Right cardiac atrium (tissue), 5 donors: ENCODE results near the gene PGR. TPM values are rescaled to one million over a fixed set of nuclear protein-coding genes. Genes with fewer than 3 reads are reported as not detected.
A peak's percentile ranks its signal among the peaks of the same experiment; 100 is the strongest.

Experiments
- ATAC-seq, 2 donors: fragments of 200-7000 bp; cut with Tn5 transposase; one replicate each; pipeline versions ENCODE4 v1.8.0 to v1.9.1; 2020; ENCODE audit warnings: moderate library complexity in 2 of 2, mild to moderate bottlenecking in 1 of 2
- DNase-seq, 3 donors: peaks; one replicate each; pipeline ENCODE4 v3.0.0-alpha.2; 2020
- H3K27ac ChIP-seq: one replicate; pipeline ENCODE4 v1.5.1; 2013; ENCODE audit warnings: mild to moderate bottlenecking, low read length, control low read depth, moderate library complexity
- H3K27me3 ChIP-seq: one replicate; pipeline ENCODE4 v1.6.1; 2013; ENCODE audit not compliant: control insufficient read depth, insufficient read depth
- H3K4me1 ChIP-seq: one replicate; pipeline ENCODE4 v1.6.1; 2013; ENCODE audit warnings: low read length; ENCODE audit not compliant: control insufficient read depth, insufficient read depth
- H3K4me3 ChIP-seq: one replicate; pipeline ENCODE4 v1.5.1; 2013; ENCODE audit warnings: low read length, control low read depth
- H3K9me3 ChIP-seq: one replicate; pipeline ENCODE4 v1.6.1; 2013; ENCODE audit warnings: low read length; ENCODE audit not compliant: control insufficient read depth
- WGBS: extraction: QIAGEN DNeasy Blood & Tissue Kit; methylation state at CpG from one replicate; pipeline ENCODE4 v1.1.7; 2013; 5-methylcytosine and 5-hydroxymethylcytosine counted together
- intact Hi-C, 4 donors: fragments of 100-400 bp; cut with DNase I; formaldehyde crosslinking; loops; one replicate each; pipeline versions ENCODE4 v1.11.0 to v1.14.0; 2022 to 2023
- polyA plus RNA-seq: library from polyadenylated mRNA; stranded (reverse); fragments of 200-250 nt; gene quantifications from one replicate; pipeline ENCODE4 v1.2.3, GENCODE V29; 2013
- total RNA-seq, 4 donors: library from RNA; stranded (reverse); fragmentation: NEBNext Ultra II Directional; extraction: Animal tissue kit (Norgen Biotek cat#: 25700); gene quantifications; one replicate each; pipeline ENCODE4 v1.2.1, GENCODE V29; 2021
- donor health status: healthy with polysubstance abuse.
- donor health status: DM: no; HTN: yes; CAD: no.
- donor health status: DM: no; HTN: no; CAD: no.
- donor health status: DM: no; HTN: yes; CAD: no; lungs with severe emphysema.
- donor health status: DM: yes; HTN: yes; CAD: no.

PGR gene
- total and polyA plus RNA-seq, 5 donors, result 2.1 to 10.1 (median 7.3) TPM

DNA sequence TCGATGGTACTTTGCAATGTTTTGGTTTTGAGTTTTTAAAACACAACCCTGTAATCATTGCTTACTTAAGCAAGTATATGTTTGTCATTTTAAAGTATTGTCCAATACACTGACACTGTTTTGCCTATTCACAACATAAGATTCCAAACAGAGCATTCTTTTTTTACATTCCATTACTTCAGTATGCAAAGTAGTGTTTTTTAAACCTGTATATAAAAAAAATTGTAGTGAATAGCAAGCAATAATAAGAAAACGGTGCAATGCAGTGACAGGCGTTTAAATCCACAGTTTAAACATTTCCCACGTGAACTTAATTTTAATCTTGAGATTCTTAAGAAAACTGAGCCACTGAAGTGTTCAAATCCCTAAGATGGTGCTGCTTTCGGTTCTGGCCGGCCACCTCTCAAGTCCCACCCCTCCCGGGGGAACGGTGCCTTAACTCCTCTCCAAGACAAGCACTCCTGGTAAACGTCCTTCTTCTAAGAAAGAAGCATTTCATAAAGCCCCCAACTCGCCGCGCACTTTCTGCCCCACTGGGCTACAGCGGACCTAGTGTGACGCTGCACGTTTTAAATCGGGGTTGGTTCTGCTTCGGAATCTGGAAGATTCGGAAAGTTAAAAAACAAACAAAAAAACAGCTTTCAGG, 2.9 kb downstream of the PGR start:
- no peaks in the 10 kb centered on the region for H3K4me1 ChIP-seq
- H3K9me3 ChIP-seq, result no peaks in the 10 kb centered on the region
- peak overlapping the region; percentile 81 for H3K4me3 ChIP-seq
- 7% methylated on average over 18 of the region's 18 CpGs for WGBS
- ATAC-seq (peak; percentile 27 to 44), DNase-seq (peak; percentile 62 to 86 (median 76))
- H3K27me3 ChIP-seq, result no peaks in the 10 kb centered on the region
- H3K27ac ChIP-seq, result peak overlapping the region; percentile 65
- intact Hi-C loops, result no loop called here

DNA sequence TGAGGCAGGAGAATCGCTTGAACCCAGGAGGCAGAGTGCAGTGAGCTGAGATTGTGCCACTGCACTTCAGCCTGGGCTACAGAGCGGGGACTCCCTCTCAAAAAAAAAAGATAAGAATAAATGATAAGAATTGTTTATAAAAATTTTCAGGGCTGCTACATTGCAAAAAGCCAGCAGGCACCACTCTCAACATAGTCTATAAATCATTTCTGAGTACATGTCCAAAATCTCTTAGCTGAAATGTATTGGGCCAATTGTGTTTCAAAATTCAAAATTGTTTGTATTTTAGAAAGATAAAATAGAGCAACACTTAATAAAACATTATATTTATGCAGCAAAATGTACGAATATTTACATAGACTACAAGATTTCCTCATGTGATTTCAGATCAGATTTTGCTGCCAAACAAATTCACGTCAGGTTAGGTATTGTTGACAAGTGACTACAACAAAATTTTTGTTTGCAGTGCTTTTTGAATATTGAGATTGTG, 13.9 kb downstream of the PGR start:
- intact Hi-C loops, result loop anchor here in 1 of 4 donors (10.0 kb wide), 1 partner anchor 81 kb away; no protein-coding TSS in a partner anchor
- WGBS, result 60% methylated on average over 4 of the region's 4 CpGs
- Histone ChIP-seq H3K27ac (no peak overlapping the region), H3K4me1 (no peaks in the 10 kb centered on the region), H3K9me3 (no peaks in the 10 kb centered on the region), H3K27me3 (no peaks in the 10 kb centered on the region), H3K4me3 (no peak overlapping the region)
- DNase-seq, result no peak
- ATAC-seq, result no peak

GRCh38 chr11:101113540-101113939, 16.1 kb downstream of the PGR start:
- no peak overlapping the region for H3K27ac ChIP-seq
- no peaks in the 10 kb centered on the region for H3K27me3 ChIP-seq
- no peaks in the 10 kb centered on the region for H3K4me1 ChIP-seq
- intact Hi-C loops, result loop anchor here in 1 of 4 donors (10.0 kb wide), 1 partner anchor 79 kb away; no protein-coding TSS in a partner anchor
- H3K4me3 ChIP-seq, result no peak overlapping the region
- no peaks in the 10 kb centered on the region for H3K9me3 ChIP-seq
- 91% methylated on average over 2 of the region's 2 CpGs for WGBS
- DNase-seq (no peak), ATAC-seq (no peak)

- intact Hi-C loops, result no loop called here
- no peak overlapping the region for H3K27ac ChIP-seq
- peaks cover under 1% of the 10 kb centered on the region for H3K4me1 ChIP-seq
- ATAC-seq, result no peak
- no peak overlapping the region for H3K4me3 ChIP-seq
- H3K27me3 ChIP-seq, result no peaks in the 10 kb centered on the region
- no peak for DNase-seq
- H3K9me3 ChIP-seq, result no peaks in the 10 kb centered on the region
Observed at GRCh38 chr11:101104716-101105115, 24.9 kb downstream of the PGR start.

- ATAC-seq, result no peak
- no peak for DNase-seq
- H3K4me1 ChIP-seq, result peaks cover 2% of the 10 kb centered on the region
- H3K27ac ChIP-seq, result no peak overlapping the region
- WGBS, result 87% methylated on average over 2 of the region's 2 CpGs
- H3K9me3 ChIP-seq, result no peaks in the 10 kb centered on the region
- H3K27me3 ChIP-seq, result no peaks in the 10 kb centered on the region
- no peak overlapping the region for H3K4me3 ChIP-seq
- intact Hi-C loops, result no loop called here
Observed at GRCh38 chr11:101103433-101103832, 26.2 kb downstream of the PGR start.

DNA sequence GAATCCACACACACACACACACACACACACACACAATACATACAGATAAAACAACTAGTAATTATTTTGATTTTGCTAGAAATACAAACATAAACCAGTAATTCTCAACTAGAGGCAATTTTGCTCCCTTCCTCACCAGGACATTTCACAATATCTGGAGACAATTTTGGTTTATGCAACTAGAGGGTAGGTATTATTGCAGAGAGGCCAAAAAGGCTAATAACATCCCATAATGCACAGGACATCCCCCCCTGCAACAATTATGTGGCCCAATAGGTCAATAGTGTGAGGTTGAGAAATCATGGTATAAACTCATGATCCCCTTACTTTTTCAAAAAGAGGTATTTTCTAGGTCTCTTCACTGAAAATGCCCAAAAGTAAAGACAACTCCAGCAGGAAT, 29.0 kb downstream of the PGR start:
- DNase-seq, result no peak
- no peaks in the 10 kb centered on the region for H3K9me3 ChIP-seq
- ATAC-seq, result no peak
- peaks cover 2% of the 10 kb centered on the region for H3K4me1 ChIP-seq
- no peak overlapping the region for H3K4me3 ChIP-seq
- H3K27ac ChIP-seq, result no peak overlapping the region
- no peaks in the 10 kb centered on the region for H3K27me3 ChIP-seq
- intact Hi-C loops, result no loop called here

DNA sequence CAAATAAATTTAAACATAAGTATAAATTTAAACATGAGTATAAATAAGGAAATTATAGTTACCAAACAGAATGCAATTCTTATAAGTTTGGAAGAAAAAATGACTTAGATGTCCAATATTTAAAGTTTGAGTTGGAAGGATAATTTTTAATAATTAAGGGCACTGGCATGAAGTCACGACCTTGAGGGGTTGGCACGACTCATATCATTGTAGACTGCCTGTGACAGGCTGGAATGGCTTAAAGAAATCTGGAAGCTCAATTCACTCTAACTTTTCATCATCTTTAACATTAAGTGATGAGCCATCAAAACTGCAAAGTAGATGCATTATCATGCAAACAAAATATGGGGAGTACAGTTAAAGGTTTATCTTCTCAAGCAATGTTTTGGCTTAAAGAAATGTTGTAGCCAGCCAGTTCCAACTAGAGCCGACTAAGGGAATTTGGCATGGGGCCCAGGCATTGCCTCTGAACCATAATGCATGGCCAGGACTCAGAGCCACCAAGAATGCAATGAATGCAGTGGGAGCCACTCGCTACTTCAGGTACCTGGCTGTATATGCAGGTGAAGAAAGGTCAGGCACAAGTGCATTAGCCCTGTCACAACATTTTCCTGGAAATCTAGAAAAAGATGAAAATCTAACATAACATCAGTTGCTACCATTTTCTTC, 33.4 kb downstream of the PGR start:
- 34% methylated on average over 4 of the region's 4 CpGs for WGBS
- DNase-seq, result peak; percentile 33 to 75 (median 58)

GRCh38 chr11:101091781-101092180, 37.8 kb downstream of the PGR start:
- Histone ChIP-seq H3K27ac (no peak overlapping the region), H3K27me3 (no peaks in the 10 kb centered on the region), H3K4me3 (no peak overlapping the region), H3K9me3 (no peaks in the 10 kb centered on the region), H3K4me1 (peaks cover 1% of the 10 kb centered on the region)
- DNase-seq, result no peak
- no peak for ATAC-seq
- WGBS, result 80% methylated on average over 3 of the region's 3 CpGs
- intact Hi-C loops, result no loop called here

More for the DNA sequence above, 33.4 kb downstream of the PGR start:
- ATAC-seq, result peak in 1 of 2 donors; percentile 43
- H3K9me3 ChIP-seq, result no peaks in the 10 kb centered on the region
- intact Hi-C loops, result no loop called here
- peaks cover 4% of the 10 kb centered on the region for H3K4me1 ChIP-seq
- H3K27ac ChIP-seq, result no peak overlapping the region
- no peaks in the 10 kb centered on the region for H3K27me3 ChIP-seq
- no peak overlapping the region for H3K4me3 ChIP-seq

GRCh38 chr11:101090679-101091270, 38.8 kb downstream of the PGR start:
- DNase-seq, result no peak
- intact Hi-C loops, result no loop called here
- Histone ChIP-seq H3K4me3 (no peak overlapping the region), H3K9me3 (no peaks in the 10 kb centered on the region), H3K4me1 (peaks cover 1% of the 10 kb centered on the region), H3K27me3 (no peaks in the 10 kb centered on the region), H3K27ac (no peak overlapping the region)
- 46% methylated on average over 5 of the region's 5 CpGs for WGBS
- ATAC-seq, result no peak

GRCh38 chr11:101083335-101083734, 46.3 kb downstream of the PGR start:
- Histone ChIP-seq H3K4me1 (no peaks in the 10 kb centered on the region), H3K27me3 (no peaks in the 10 kb centered on the region), H3K9me3 (no peaks in the 10 kb centered on the region), H3K27ac (no peak overlapping the region), H3K4me3 (no peak overlapping the region)
- intact Hi-C loops, result no loop called here
- 84% methylated on average over 1 of the region's 1 CpG for WGBS
- DNase-seq, result no peak
- no peak for ATAC-seq

DNA sequence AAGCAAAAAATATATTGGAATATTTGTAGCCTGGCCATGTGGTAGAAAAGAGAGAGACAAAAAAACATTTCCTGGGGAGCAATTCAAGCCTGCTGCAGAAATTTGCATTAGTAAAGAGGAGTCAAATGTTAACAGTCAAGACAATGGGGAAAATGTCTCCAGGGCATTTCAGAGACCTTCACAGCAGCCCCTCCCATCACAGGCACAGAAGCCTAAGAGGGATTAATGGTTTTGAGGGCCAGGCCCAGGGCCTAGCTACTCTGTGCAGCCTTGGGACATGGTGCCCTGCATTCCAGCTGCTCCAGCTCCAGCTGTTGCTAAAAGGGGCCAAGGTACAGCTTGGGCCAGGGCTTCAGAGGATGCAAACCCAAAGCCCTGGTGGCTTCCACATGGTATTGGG, 46.8 kb downstream of the PGR start:
- DNase-seq (no peak), ATAC-seq (no peak)
- H3K4me3 ChIP-seq, result no peak overlapping the region
- H3K9me3 ChIP-seq, result no peaks in the 10 kb centered on the region
- intact Hi-C loops, result no loop called here
- no peaks in the 10 kb centered on the region for H3K4me1 ChIP-seq
- no peak overlapping the region for H3K27ac ChIP-seq
- no peaks in the 10 kb centered on the region for H3K27me3 ChIP-seq
